Effector memory CD4-positive, alpha-beta T cell (primary cell): ENCODE results near the gene LGALS7B.

Experiments used
- DNase-seq, 3 donors: peaks; one replicate each; pipeline ENCODE4 v3.0.0-alpha.2; 2020
- H3K27ac ChIP-seq: 2 replicates; pipeline ENCODE4 v1.7.0; 2013; ENCODE audit warnings: mild to moderate bottlenecking, low read length, moderate library complexity; ENCODE audit not compliant: insufficient read depth, poor library complexity, severe bottlenecking
- H3K27me3 ChIP-seq: replicated peaks from 2 replicates; pipeline ENCODE4 v1.7.0; 2013; ENCODE audit warnings: mild to moderate bottlenecking, low read length; ENCODE audit not compliant: insufficient read depth, control insufficient read depth, poor library complexity, severe bottlenecking
- H3K36me3 ChIP-seq: 2 replicates; pipeline ENCODE4 v1.7.0; 2013; ENCODE audit warnings: mild to moderate bottlenecking, low read length, moderate library complexity; ENCODE audit not compliant: control insufficient read depth, insufficient read depth
- H3K4me1 ChIP-seq: 2 replicates; pipeline ENCODE4 v1.7.0; 2013; ENCODE audit warnings: low read length, mild to moderate bottlenecking; ENCODE audit not compliant: control insufficient read depth, insufficient read depth, poor library complexity, severe bottlenecking
- H3K4me3 ChIP-seq: 2 replicates; pipeline ENCODE4 v1.7.0; 2013; ENCODE audit warnings: low read length, low read depth, mild to moderate bottlenecking; ENCODE audit not compliant: insufficient read depth, poor library complexity, severe bottlenecking
- H3K9me3 ChIP-seq: 2 replicates; pipeline ENCODE4 v1.7.0; 2013; ENCODE audit warnings: mild to moderate bottlenecking, low read length, moderate library complexity; ENCODE audit not compliant: control insufficient read depth
- total RNA-seq, 3 donors: gene quantifications; one replicate each; lab custom pipeline; 2026; lab: John Stamatoyannopoulos, UW

Gene LGALS7B
- total RNA-seq: 0 reads per million in 3 donors

DNA sequence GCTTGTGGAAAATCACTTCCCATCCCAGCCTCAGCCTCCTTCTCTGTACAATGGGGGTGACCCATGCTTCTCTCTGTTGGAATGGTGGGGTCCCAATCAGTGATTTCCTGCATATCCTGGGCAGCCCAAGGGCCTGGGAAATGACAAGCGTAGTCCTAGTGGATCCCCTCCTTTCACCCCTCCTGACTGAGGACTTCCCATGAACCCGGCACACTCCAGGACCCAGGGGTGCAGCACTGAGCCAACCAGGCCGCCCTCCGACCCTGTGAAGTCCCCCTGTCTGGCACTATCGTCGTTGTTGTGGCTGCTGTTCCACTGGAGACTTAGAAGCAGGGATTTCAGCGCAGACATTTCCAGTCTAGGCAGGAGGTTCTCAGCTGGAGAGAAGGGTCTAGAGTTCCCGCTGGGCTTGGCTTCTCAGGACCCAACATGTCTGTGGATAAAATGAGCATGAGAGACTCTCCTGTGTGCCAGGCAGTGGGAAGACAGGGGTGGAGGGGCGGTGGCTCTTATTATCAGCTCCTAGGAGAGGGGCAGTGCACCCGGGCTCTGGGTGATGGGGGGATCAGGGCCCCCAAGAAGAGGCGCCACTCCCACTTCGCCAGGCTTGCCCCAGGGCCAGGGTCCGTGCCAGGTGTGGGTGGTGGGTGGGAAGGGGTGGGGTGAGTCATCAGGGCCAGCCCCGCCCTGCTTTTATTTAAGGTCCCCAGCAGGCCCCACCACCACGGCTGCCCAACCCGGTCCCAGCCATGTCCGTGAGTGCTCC is at the start of gene LGALS7B:
LGALS7B (plus strand) TSS at position 723 of the 766 bp plus-strand sequence; CDS start at position 750, 27 bp downstream.
- H3K27me3 ChIP-seq: no peaks in the 10 kb centered on the region
- no peaks in the 10 kb centered on the region for H3K36me3 ChIP-seq
- H3K4me1 ChIP-seq: peaks cover 4% of the 10 kb centered on the region
- H3K4me3 ChIP-seq: no peak within 1 kb of the TSS
- H3K27ac ChIP-seq: no peak within 1 kb of the TSS
- no peak for DNase-seq
- no peaks in the 10 kb centered on the region for H3K9me3 ChIP-seq

DNA sequence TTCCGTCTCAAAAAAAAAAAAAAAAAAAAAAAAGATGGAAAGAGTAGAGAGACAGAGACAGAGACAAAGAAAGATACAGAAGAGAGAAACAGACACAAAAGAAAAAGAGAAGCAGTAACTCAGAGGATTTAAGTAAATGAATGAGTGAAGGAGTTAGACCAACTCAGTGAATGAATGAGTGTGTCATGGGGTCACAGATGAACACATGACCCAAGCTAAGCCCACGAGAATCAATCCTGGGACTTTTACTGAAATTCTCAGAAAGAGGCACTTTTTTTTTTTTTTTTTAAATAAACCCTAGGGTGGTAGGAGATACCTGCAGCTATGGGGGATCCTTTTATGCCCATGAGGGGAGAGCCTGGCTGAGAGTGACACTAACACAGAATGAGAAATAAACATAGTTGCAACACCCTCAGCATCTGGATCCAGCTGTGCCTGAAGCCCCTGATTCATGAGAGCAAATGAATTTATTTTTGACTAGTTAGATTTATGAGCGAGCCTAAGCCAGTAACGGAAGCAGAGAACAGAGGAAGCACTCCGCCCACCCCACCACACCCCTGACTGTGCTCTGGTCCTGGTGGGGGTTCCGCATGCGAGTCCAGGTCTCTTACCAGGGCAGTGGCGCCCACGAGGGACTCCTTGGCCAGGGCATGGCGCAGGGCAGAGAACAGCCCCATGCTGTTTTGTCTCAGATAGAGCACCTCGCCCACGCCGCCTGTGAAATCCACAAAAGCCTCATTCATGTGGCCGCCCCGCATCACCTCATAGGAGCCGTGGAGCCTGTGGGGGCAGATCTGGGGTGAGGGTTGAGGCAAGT is 49.4 kb upstream of the LGALS7B start:
- Histone ChIP-seq H3K4me3 (no peak overlapping the region), H3K4me1 (peaks cover 24% of the 10 kb centered on the region), H3K36me3 (no peaks in the 10 kb centered on the region), H3K27me3 (no peaks in the 10 kb centered on the region), H3K9me3 (no peaks in the 10 kb centered on the region), H3K27ac (no peak overlapping the region)
- DNase-seq: no peak

DNA sequence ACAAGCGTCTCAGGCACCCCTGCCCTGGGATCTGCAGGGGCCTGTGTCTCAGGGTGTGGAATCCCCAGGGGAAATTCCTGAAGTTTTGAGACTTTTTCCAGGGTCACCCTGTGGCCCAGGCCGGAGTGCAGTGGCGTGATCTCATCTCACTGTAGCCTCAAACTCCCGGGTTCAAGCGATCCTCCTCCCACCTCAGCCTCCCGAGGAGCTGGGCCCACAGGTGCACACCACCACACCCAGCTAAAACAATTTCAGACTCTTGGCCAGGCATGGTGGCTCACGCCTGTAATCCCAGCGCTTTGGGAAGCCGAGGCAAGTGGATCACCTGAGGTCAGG is 48.8 kb upstream of the LGALS7B start:
- no peaks in the 10 kb centered on the region for H3K27me3 ChIP-seq
- no peaks in the 10 kb centered on the region for H3K9me3 ChIP-seq
- DNase-seq: no peak
- no peaks in the 10 kb centered on the region for H3K36me3 ChIP-seq
- no peak overlapping the region for H3K27ac ChIP-seq
- H3K4me1 ChIP-seq: peaks cover 18% of the 10 kb centered on the region
- no peak overlapping the region for H3K4me3 ChIP-seq

DNA sequence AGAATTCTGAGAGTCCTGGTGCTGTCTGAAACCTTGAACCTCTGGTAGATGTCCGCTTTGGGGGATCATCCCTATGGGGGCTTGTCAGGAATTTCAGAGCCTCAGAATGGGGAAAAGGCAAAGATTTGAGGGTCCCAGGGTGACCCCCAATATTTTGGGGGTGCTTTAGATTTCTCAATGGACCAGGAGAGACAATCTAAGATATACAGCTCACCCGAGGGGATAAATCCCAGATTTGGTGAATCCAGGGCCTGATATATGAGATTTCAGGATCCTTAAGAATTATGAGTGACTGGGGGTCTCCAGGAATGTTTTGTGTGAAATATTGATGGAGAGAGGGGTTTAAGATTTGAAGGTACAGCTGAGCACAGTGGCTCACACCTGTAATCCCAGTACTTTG is 48.1 kb upstream of the LGALS7B start:
- H3K36me3 ChIP-seq: no peaks in the 10 kb centered on the region
- DNase-seq: no peak
- H3K27me3 ChIP-seq: no peaks in the 10 kb centered on the region
- H3K4me3 ChIP-seq: no peak overlapping the region
- H3K9me3 ChIP-seq: no peaks in the 10 kb centered on the region
- H3K4me1 ChIP-seq: peaks cover 16% of the 10 kb centered on the region
- no peak overlapping the region for H3K27ac ChIP-seq

DNA sequence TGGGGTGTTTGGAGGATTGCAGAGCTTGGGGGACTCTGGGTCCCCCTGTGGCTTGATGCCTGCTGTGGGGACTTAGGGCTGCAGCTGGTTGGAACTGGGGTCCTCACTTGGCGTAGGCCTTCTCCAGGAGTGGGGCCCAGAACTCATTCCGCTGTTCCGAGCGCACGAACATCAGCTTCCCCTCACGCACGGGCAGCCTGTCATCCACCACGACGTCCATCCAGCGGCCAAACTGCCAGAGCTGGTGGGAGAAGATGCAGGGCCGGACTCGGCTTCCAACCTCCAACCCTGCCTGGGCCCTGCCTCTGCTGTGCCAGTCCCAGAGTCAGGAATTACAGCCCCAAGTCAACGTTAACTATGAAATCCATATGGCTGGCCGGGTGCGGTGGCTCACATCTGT is 47.3 kb upstream of the LGALS7B start:
- no peaks in the 10 kb centered on the region for H3K9me3 ChIP-seq

DNA sequence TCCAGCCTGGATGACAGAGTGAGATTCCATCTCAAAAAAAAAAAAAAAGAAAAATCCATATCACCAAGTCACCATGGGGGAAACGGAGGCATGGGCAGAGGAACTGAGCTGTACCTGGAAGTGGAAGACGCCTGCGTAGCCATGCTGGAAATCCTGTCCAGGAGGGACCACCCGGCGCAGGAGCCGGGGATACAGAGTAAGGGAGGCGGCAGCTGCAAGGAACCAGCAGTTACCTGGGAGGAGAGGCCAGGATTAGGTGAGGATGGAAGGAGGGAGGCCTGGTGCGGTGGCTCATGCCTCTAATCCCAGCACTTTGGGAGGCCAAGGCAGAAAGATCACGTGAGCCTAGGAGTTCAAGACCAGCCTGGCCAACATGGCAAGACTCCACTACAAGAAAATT is 46.7 kb upstream of the LGALS7B start:
- H3K36me3 ChIP-seq: no peaks in the 10 kb centered on the region
- H3K9me3 ChIP-seq: no peaks in the 10 kb centered on the region
- no peak for DNase-seq
- peaks cover 5% of the 10 kb centered on the region for H3K4me1 ChIP-seq
- no peak overlapping the region for H3K27ac ChIP-seq
- H3K4me3 ChIP-seq: no peak overlapping the region
- H3K27me3 ChIP-seq: no peaks in the 10 kb centered on the region

More for the DNA sequence above, 47.3 kb upstream of the LGALS7B start:
- no peak for DNase-seq
- Histone ChIP-seq H3K27ac (no peak overlapping the region), H3K36me3 (no peaks in the 10 kb centered on the region), H3K4me3 (no peak overlapping the region), H3K27me3 (no peaks in the 10 kb centered on the region), H3K4me1 (peaks cover 11% of the 10 kb centered on the region)

DNA sequence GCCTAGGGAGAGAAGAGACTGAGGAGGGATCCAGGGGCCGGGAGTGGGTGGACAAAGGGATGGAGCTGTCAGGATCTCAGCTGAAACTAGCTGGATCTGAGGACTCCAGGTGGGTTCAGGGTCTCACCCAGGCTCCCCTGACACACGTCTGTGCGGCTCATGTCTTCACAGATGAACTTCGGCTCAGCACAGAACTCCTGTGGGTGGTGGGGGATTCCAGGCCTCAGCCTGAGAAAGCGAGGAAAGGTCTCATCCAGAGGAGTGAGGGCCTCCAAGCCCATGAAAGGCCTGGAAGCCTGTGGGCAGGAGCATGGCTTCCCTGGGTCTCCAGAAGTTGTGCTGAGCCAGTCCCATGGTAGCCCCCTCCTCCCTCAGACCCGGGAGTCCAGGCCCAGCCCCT is 46.1 kb upstream of the LGALS7B start:
- no peaks in the 10 kb centered on the region for H3K4me1 ChIP-seq
- DNase-seq: no peak
- H3K27me3 ChIP-seq: no peaks in the 10 kb centered on the region
- no peak overlapping the region for H3K4me3 ChIP-seq
- no peak overlapping the region for H3K27ac ChIP-seq
- no peaks in the 10 kb centered on the region for H3K9me3 ChIP-seq
- no peaks in the 10 kb centered on the region for H3K36me3 ChIP-seq

DNA sequence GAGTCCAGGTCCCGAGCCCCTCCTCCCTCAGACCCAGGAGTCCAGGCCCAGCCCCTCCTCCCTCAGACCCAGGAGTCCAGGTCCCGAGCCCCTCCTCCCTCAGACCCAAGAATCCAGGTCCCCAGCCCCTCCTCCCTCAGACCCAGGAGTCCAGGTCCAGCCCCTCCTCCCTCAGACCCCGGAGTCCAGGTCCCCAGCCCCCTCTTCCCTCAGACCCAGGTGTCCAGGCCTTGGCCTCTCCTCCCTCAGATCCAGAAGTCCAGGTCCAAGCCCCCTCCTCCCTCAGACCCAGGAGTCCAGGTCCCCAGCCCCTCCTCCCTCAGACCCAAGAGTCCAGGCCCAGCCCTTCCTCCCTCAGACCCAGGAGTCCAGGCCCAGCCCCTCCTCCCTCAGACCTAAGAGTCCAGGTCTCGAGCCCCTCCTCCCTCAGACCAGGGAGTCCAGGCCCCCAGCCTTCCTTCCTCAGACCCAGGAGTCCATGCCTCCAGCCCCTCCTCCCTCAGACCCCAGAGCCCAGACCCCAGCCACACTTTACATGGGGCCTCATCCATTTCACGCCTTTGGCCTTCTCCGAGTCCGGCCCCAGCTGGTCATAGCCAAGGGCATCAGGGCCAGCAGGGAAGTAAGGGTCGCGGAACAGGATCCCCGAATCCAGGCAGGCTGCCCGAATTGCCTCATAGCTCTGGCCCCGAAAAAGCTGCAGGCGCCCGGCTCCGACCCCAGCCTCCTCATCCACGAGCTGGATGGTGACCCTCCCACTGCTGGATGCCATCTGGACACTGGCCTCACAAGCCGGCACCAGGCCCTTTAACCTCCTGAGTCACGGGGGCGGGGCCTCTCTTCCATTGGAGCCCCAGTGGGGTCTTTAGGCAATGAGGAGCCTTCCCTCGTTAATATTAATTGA is 45.4 kb upstream of the LGALS7B start:
- Histone ChIP-seq H3K4me3 (no peak overlapping the region), H3K27me3 (no peaks in the 10 kb centered on the region), H3K36me3 (no peaks in the 10 kb centered on the region), H3K27ac (no peak overlapping the region), H3K9me3 (no peaks in the 10 kb centered on the region), H3K4me1 (no peaks in the 10 kb centered on the region)
- no peak for DNase-seq

DNA sequence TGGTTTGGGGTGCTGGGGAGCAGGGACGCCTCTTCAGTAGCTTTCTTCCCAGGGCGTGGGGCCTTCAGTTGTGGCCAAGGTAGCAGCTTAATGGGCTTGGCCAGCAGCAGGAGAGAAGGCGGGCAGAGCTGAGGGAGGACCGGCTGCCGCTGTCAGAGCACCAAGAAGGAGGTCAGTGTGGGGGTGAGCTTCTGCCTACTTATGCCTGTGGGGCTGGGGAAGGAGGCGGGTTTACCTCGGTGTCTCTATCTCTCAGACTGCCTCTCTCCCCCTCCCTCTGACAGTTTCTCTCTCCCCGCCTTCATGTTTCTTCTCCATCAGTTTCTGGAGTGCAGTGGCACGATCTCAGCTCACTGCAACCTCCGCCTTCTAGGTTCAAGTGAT is 44.7 kb upstream of the LGALS7B start, which contains the start of gene CAPN12:
CAPN12 (minus strand) TSS at position 177 of the 384 bp plus-strand sequence. CDS start 309 bp downstream, outside the sequence.
- no peaks in the 10 kb centered on the region for H3K4me1 ChIP-seq
- no peak for DNase-seq
- H3K27ac ChIP-seq: no peak within 1 kb of the TSS
- H3K36me3 ChIP-seq: no peaks in the 10 kb centered on the region
- H3K27me3 ChIP-seq: no peaks in the 10 kb centered on the region
- no peaks in the 10 kb centered on the region for H3K9me3 ChIP-seq
- H3K4me3 ChIP-seq: no peak within 1 kb of the TSS
